Endothelial cell of umbilical vein (primary cell): Measurements from ENCODE around the gene MYLK. TPM values are rescaled to one million over a fixed set of nuclear protein-coding genes. Genes with fewer than 3 reads are reported as not detected.

Experiments
- BruUV-seq: library from RNA; stranded (reverse); fragments of 400-500 nt; replicated peaks from 2 replicates; lab custom pipeline; 2021; lab: Mats Ljungman, UMichigan
- CTCF ChIA-PET: fragments of 300-600, 350-600 bp; sonication (Branson Sonifier 250); formaldehyde crosslinking; loops from one replicate; lab custom pipeline; 2021; ENCODE audit warnings: antibody characterized with exemption, inconsistent platforms; lab: Charles Lee
- POLR2A ChIA-PET: fragments of 300-600, 350-600 bp; sonication (Branson Sonifier 250); formaldehyde crosslinking; loops from one replicate; lab custom pipeline; 2021; ENCODE audit warnings: antibody characterized with exemption, inconsistent platforms; lab: Charles Lee
- DNase-seq: peaks from one replicate; pipeline ENCODE4 v3.0.0-alpha.2; 2011; ENCODE audit warnings: low read depth, low spot score
- FAIRE-seq: peaks from 2 replicates; lab custom pipeline; 2011; peaks lifted over from hg19 to GRCh38; lab: Jason Lieb, UNC
- H2AFZ ChIP-seq: 2 replicates; pipeline ENCODE4 v1.6.0; 2012; ENCODE audit warnings: low read depth, low read length, control low read depth, inconsistent platforms
- H3K27ac ChIP-seq: 2 replicates; pipeline ENCODE4 v1.5.1; 2011; ENCODE audit warnings: low read depth, mild to moderate bottlenecking, control low read depth, low read length, moderate library complexity; ENCODE audit not compliant: insufficient read depth
- H3K27me3 ChIP-seq, 2 experiments: 2 replicates each; pipeline versions ENCODE4 v1.6.0 to v1.6.1; 2011; ENCODE audit warnings: low read length in 2 of 2, mixed read lengths in 1 of 2; ENCODE audit not compliant: control insufficient read depth in 2 of 2, insufficient read depth in 2 of 2
- H3K36me3 ChIP-seq, 2 experiments: 2 replicates in 1 of 2; 3 replicates in 1 of 2; pipeline ENCODE4 v1.5.1; 2011; ENCODE audit warnings: low read length in 2 of 2, mild to moderate bottlenecking in 1 of 2, moderate library complexity in 1 of 2; ENCODE audit not compliant: control insufficient read depth in 2 of 2, insufficient read depth in 2 of 2; ENCODE audit errors: extremely low read depth in 1 of 2
- H3K4me1 ChIP-seq: 3 replicates; pipeline ENCODE4 v1.5.1; 2011; ENCODE audit warnings: mild to moderate bottlenecking, low read length; ENCODE audit not compliant: control insufficient read depth, insufficient read depth; ENCODE audit errors: extremely low read depth
- H3K4me2 ChIP-seq: 2 replicates; pipeline ENCODE4 v1.6.1; 2011; ENCODE audit warnings: low read length, control low read depth, mixed read lengths; ENCODE audit not compliant: insufficient read depth
- H3K4me3 ChIP-seq, 3 experiments: fragments of 200-600 bp in 1 of 3; sonication (generic), shearing (Covaris generic) in 1 of 3; replicated peaks in 1 of 3; 2 replicates each; pipeline ENCODE4 v1.5.1; 2011 to 2016; ENCODE audit warnings: control low read depth in 3 of 3, low read length in 3 of 3, mild to moderate bottlenecking in 2 of 3, inconsistent platforms in 1 of 3, low read depth in 1 of 3, moderate library complexity in 1 of 3; ENCODE audit not compliant: insufficient read depth in 1 of 3
- H3K79me2 ChIP-seq: 2 replicates; pipeline ENCODE4 v1.6.0; 2012; ENCODE audit warnings: low read length, inconsistent platforms; ENCODE audit not compliant: control insufficient read depth, insufficient read depth
- H3K9ac ChIP-seq: replicated peaks from 2 replicates; pipeline ENCODE3; 2011; ENCODE audit warnings: low read length, control low read depth; ENCODE audit not compliant: insufficient read depth; ENCODE audit errors: extremely low read depth
- H3K9me1 ChIP-seq: replicated peaks from 3 replicates; pipeline ENCODE4 v1.6.0; 2011; ENCODE audit warnings: mild to moderate bottlenecking, low read length; ENCODE audit not compliant: control insufficient read depth, insufficient read depth; ENCODE audit errors: extremely low read depth
- H3K9me3 ChIP-seq: replicated peaks from 2 replicates; pipeline ENCODE4 v1.5.1; 2012; ENCODE audit warnings: low read length, inconsistent platforms; ENCODE audit not compliant: control insufficient read depth, insufficient read depth
- H4K20me1 ChIP-seq: replicated peaks from 2 replicates; pipeline ENCODE3; 2011; ENCODE audit warnings: mild to moderate bottlenecking, low read length; ENCODE audit not compliant: control insufficient read depth, insufficient read depth; ENCODE audit errors: extremely low read depth
- EZH2 ChIP-seq: IDR thresholded peaks from 2 replicates; pipeline ENCODE4 v1.6.1; 2012; ENCODE audit warnings: borderline replicate concordance, low read depth, mild to moderate bottlenecking, moderate library complexity, low read length, inconsistent platforms; ENCODE audit not compliant: severe bottlenecking
- FOS ChIP-seq: IDR thresholded peaks from 2 replicates; pipeline ENCODE4 v1.6.1; 2011; ENCODE audit warnings: mild to moderate bottlenecking, low read length, moderate library complexity, borderline replicate concordance; ENCODE audit not compliant: insufficient read depth
- GATA2 ChIP-seq: IDR thresholded peaks from 2 replicates; pipeline ENCODE4 v1.7.0; 2011; ENCODE audit warnings: low read depth, mild to moderate bottlenecking, moderate library complexity, mixed read lengths, low read length; ENCODE audit not compliant: insufficient read length, insufficient read depth
- JUN ChIP-seq: IDR thresholded peaks from 2 replicates; pipeline ENCODE4 v1.6.1; 2011; ENCODE audit warnings: borderline replicate concordance, low read depth; ENCODE audit not compliant: insufficient read length, insufficient read depth
- MYC ChIP-seq: IDR thresholded peaks from one replicate; pipeline ENCODE4 v1.6.1; 2011; ENCODE audit warnings: mild to moderate bottlenecking, low read depth, low read length
- POLR2A ChIP-seq: IDR thresholded peaks from 2 replicates; pipeline ENCODE4 v1.6.1; 2012; ENCODE audit warnings: low read depth, mild to moderate bottlenecking, control low read depth, low read length
- POLR2AphosphoS5 ChIP-seq: IDR thresholded peaks from 2 replicates; pipeline ENCODE4 v1.6.1; 2012; ENCODE audit warnings: low read depth, mild to moderate bottlenecking, control low read depth, low read length, moderate library complexity; ENCODE audit not compliant: insufficient read depth
- dilution Hi-C: fragments of 300-500 bp; cut with MboI; formaldehyde crosslinking; loops from one replicate; pipeline ENCODE4 v1.15.0; 2019; ENCODE audit warnings: low sequenced_read_pairs; ENCODE audit not compliant: extremely low pct_ligation_motif_present
- intact Hi-C: fragments of 100-400 bp; cut with micrococcal nuclease; formaldehyde crosslinking; loops from one replicate; pipeline ENCODE4 v1.10.0; 2022
- polyA plus RNA-seq, 4 experiments: library from polyadenylated mRNA; depleted of rRNA in 3 of 4; stranded (reverse) in 3 of 4; unstranded in 1 of 4; fragments of >200 nt; gene quantifications; 2 replicates each; pipeline versions ENCODE4 v1.2.1 to v1.2.3, GENCODE V29; 2011 to 2012; ENCODE audit warnings: missing spikeins in 1 of 4
- total RNA-seq: library from RNA; stranded (reverse); gene quantifications from 2 replicates; pipeline ENCODE4 v1.2.3, GENCODE V29; 2021
- TF ChIP-seq, protein P1 (sequence below), 2 donors: IDR thresholded peaks; 1 replicate in 1 of 2; 2 replicates in 1 of 2; pipeline ENCODE4 v1.5.1; 2011; ENCODE audit warnings: low read length in 2 of 2, mild to moderate bottlenecking in 2 of 2, moderate library complexity in 2 of 2, control low read depth in 1 of 2, inconsistent platforms in 1 of 2, low read depth in 1 of 2; ENCODE audit not compliant: insufficient read depth in 1 of 2; ENCODE audit errors: extremely low read depth in 1 of 2
- TF ChIP-seq, protein P2 (sequence below): IDR thresholded peaks from 2 replicates; pipeline ENCODE4 v1.6.1; 2011; ENCODE audit not compliant: insufficient read depth, insufficient read length

Gene MYLK
- total and polyA plus RNA-seq, 2 donors (not counting 3 experiments of a cell fraction or from before 2014, with no cell fraction given), result 10.0 to 22.2 TPM

DNA sequence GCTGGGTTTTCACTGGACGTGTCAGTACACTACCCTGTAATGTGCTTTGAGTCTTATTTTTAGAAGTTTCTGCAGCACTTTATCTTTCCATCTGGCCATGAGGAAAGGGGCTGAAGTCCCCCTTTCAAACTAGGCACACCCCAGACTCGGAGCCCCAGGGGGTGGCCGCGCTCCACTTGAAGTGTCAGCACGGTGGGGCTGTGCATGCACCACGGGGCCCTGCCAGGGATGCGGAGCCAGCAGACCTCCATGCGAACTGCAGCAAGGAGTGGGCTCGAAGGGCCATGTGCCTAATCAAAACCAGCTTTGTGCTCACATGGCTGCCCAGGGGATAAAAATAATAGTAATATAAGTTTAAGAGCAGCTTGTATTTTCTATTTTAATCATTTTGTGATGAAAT is 198.4 kb downstream of the MYLK start:
- no TSS peak for BruUV-seq
- Histone ChIP-seq H3K4me2 (no peak overlapping the region), H2AFZ (no peak overlapping the region), H3K9me3 (no peaks in the 10 kb centered on the region), H3K79me2 (no peaks in the 10 kb centered on the region), H3K36me3 (no peaks in the 10 kb centered on the region), H3K9me1 (no peaks in the 10 kb centered on the region), H3K9ac (no peak overlapping the region), H3K4me1 (peaks cover 20% of the 10 kb centered on the region), H3K4me3 (no peak overlapping the region), H4K20me1 (no peaks in the 10 kb centered on the region), H3K27ac (no peak overlapping the region), H3K27me3 (no peaks in the 10 kb centered on the region)
- ChIA-PET CTCF (interaction anchor here (1.5 kb wide), 1 partner anchor 34 kb away, joined by 3 read pairs; no protein-coding TSS in a partner anchor), POLR2A (no interaction called here)
- dilution Hi-C loops, result no loop called here
- DNase-seq (no peak), FAIRE-seq (no peak)
- intact Hi-C loops, result loop anchor here (10.0 kb wide), 1 partner anchor 1201 kb away; no protein-coding TSS in a partner anchor
- TF ChIP-seq GATA2 (no peak), POLR2A (no peak), JUN (no peak), MYC (no peak), POLR2AphosphoS5 (no peak), EZH2 (no peak), FOS (no peak)
- TF ChIP-seq, protein P1, sequence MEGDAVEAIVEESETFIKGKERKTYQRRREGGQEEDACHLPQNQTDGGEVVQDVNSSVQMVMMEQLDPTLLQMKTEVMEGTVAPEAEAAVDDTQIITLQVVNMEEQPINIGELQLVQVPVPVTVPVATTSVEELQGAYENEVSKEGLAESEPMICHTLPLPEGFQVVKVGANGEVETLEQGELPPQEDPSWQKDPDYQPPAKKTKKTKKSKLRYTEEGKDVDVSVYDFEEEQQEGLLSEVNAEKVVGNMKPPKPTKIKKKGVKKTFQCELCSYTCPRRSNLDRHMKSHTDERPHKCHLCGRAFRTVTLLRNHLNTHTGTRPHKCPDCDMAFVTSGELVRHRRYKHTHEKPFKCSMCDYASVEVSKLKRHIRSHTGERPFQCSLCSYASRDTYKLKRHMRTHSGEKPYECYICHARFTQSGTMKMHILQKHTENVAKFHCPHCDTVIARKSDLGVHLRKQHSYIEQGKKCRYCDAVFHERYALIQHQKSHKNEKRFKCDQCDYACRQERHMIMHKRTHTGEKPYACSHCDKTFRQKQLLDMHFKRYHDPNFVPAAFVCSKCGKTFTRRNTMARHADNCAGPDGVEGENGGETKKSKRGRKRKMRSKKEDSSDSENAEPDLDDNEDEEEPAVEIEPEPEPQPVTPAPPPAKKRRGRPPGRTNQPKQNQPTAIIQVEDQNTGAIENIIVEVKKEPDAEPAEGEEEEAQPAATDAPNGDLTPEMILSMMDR (IDR thresholded peaks at IDR 0.05; ENCODE audit: extremely low read depth in 1 of 2, insufficient read depth in 1 of 2, low read depth in 1 of 2, low read length in 2 of 2), result no peak
- TF ChIP-seq, protein P2, sequence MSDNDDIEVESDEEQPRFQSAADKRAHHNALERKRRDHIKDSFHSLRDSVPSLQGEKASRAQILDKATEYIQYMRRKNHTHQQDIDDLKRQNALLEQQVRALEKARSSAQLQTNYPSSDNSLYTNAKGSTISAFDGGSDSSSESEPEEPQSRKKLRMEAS, result no peak
